Activated CD4-positive, alpha-beta T cell treated with anti-CD3 and anti-CD28 coated beads, Interleukin-2, Interleukin-4, amounts not matched to agents 100 ng/mL and 50 ng/mL, durations not matched to agents 16 hours and 8 hours (primary cell): ENCODE data around the gene CRTAP.
"Not testable (repeated sequence)": the region's sequence is repeated elsewhere in the genome, so short reads cannot be mapped to it uniquely, and the experiment has no call there.

Experiments used
- DNase-seq: peaks from one replicate; pipeline ENCODE4 v3.0.0-alpha.2; 2020; ENCODE audit warnings: low spot score

The CRTAP gene

GRCh38 chr3:33099701-33100100, 14.1 kb upstream of the CRTAP start:
- DNase-seq, result no peak

- no peak for DNase-seq
Observed at GRCh38 chr3:33100229-33100628, 13.6 kb upstream of the CRTAP start.

- no peak for DNase-seq
Observed at GRCh38 chr3:33103034-33103433, 10.8 kb upstream of the CRTAP start.

- no peak for DNase-seq
Observed at GRCh38 chr3:33103480-33103879, 10.3 kb upstream of the CRTAP start.

DNA sequence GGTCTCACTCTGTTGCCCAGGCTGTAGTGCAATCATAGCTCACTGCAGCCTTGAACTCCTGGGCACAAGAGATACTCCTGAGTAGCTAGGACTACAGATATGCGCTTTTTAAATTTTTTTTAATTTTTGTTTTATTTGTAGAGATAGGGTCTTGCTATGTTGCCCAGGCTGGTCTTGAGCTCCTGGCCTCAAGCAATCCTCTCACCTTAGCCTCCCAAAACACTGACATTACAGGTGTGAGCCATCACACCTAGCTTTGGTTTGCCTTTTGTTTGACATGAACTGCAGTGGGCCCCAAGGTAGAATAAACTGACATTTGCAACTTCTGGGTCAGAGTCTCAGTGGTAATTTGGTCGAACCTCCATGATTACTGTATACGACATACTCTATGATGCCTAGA, 9.0 kb upstream of the CRTAP start:
- DNase-seq, result no peak

DNA sequence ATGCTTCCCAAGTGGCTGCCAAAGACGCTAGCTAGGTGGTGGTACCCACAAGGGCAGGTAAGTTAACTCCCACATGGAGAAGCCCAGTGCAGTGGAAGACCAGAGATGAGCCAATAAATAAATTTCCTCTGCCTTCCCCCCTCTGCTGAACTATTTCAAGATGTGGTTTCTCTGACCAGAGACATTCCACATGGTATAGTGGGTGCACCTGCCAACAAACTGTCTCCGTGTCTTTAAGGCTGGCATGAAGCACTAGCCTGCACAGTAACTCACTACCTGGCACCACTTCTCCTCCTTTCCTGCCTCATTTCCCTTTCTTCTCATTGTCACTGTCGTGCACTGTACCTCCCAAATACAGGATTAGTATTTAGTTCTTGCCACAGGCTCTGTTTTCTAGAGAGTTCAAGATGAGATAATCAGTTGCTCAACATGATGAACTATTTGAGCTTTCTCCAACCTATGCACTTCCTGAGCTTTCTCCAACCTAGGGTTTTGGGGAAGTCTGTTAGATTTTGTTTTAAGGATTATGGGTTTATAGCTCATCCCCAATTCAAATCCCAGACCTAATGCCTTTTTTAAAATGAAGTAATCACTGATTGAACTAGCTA, 8.4 kb upstream of the CRTAP start:
- no peak for DNase-seq

DNA sequence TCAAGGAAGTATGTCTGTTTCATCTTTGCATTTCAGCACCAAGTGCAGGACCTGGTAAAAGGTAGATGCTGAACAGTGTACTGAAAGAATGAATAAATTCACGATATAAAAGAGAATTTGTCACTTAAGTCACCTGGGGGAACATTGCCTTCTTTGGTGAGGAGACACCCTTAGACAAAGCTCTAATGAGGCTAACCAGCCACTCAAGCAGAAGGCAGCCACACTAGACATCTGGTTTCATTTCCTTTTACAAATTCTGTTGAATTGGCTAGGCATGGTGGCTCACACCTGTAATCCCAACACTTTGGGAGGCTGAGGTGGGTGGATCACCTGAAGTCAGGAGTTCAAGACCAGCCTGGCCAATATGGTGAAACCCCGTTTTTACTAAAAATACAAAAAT, 7.0 kb upstream of the CRTAP start:
- DNase-seq, result not testable (repeated sequence)

GRCh38 chr3:33111581-33111980, 2.2 kb upstream of the CRTAP start:
- peak; percentile 69 for DNase-seq

- no peak for DNase-seq
Observed at GRCh38 chr3:33114622-33115023, 809 bp downstream of the CRTAP start.

- DNase-seq, result no peak
Observed at GRCh38 chr3:33115024-33115768, 1.4 kb downstream of the CRTAP start.

DNA sequence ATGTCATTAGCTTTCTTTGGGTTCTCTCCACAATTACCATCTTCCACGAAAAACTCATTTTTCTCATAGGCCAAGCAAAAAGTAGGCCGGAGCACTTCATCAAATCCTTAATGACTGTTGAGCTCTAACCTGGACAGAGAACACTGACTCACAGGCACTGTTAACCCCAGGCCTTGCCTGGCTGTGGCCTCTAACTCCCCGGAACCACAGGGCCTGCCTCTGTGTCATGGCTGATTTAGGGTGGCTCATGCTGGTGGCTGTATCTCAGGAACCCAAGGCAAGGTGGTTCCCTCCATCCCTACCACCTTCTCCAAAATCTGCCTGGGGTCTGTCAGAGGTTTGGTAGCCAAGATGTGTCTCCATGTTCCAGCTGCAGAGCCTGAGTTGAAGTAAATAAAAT, 3.6 kb downstream of the CRTAP start:
- DNase-seq, result no peak

DNA sequence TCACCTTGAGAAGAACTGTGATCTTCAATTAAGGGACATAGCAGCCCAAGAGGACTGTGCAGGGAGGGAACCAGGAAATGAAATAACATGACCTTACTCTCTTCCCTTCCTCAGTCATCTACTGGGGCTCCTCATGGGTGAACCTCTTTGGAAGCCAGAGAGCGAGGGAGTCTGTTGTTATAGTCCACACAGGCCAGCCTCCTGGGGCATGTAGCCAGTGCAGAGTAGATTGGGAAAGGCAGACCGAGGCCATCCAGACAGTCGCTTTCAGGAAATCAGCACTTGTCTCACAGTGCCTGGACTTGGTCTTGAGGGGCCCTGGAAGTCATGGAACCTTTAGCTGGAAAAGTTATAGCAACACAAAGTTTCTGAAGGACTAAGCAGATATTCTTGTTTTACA, 6.1 kb downstream of the CRTAP start:
- DNase-seq, result no peak

GRCh38 chr3:33122991-33123390, 9.2 kb downstream of the CRTAP start:
- no peak for DNase-seq

- DNase-seq, result peak; percentile 28
Observed at GRCh38 chr3:33124638-33125037, 10.8 kb downstream of the CRTAP start.

GRCh38 chr3:33125840-33126239, 12.0 kb downstream of the CRTAP start:
- DNase-seq, result no peak

DNA sequence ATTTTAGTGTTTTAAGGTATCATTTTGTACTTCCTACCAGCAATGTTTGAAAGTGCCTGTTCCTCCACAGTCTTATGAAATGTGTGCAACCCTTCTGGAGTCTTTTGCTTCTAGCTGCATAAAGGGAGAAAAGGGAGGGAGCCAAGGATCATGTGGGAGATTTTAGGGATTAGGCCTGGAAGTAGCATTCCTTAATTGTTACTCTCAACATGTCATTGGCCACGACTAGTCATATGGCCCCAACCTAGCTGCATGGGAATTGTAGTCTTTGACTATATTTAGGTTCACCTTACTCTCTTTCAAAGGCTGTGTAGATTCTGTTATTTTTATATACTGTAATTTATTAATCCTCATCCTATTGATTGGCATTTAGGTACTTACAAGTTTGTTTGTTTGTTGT, 14.9 kb downstream of the CRTAP start:
- no peak for DNase-seq

DNA sequence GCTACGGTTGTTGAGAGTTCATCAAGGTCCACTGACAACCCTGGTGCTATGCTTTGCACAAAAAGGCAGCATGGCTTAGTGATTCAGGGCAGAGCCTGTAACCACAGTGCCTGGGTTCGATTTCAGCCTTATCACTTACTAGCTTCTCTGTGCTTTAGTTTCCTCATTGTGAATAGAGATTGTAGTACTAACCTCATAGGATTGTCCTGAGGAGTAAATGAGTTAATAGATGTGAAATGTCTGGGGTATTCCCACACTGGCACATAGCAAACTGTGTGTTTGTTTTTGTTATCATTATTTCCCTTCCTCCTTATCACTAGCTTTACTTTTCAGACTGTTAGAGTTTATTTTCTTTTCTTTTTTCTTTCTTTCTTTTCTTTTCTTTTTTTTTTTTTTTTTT, 16.3 kb downstream of the CRTAP start:
- DNase-seq, result no peak

DNA sequence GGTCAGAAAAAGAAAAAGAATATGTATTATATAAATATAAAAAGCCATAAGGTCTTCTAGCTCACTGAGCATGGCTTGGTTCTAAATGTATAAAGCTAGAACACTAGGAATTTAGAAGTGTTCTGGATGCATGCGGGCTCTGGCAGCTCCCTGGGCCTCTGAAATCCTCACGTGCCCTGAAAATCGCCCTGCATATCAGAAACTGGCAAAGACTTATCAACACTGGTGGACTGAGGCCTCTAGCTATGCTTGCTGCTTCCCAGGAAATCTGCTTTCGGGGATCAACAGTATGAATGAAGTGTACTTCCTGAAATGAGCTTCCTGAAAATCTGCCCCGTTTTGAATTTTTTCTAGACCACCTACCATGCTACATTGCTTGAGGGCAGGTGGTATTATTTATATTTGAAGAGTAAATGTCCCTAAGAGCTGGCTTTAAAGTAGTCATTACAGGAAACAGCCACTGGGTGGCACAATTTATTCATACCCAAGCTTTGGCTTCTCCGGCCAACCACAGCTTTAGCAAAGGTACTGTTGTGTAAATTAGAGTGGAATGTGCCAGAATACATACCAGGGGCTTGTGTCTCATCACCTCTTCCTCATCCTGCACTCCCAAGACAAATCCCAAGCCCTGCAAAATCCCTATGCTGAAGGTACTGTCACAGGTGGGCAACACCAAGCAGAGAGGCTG, 17.7 kb downstream of the CRTAP start:
- peak; percentile 60 for DNase-seq

GRCh38 chr3:33132019-33132360, 18.2 kb downstream of the CRTAP start:
- no peak for DNase-seq

- no peak for DNase-seq
Observed at GRCh38 chr3:33134026-33134625, 20.3 kb downstream of the CRTAP start.

DNA sequence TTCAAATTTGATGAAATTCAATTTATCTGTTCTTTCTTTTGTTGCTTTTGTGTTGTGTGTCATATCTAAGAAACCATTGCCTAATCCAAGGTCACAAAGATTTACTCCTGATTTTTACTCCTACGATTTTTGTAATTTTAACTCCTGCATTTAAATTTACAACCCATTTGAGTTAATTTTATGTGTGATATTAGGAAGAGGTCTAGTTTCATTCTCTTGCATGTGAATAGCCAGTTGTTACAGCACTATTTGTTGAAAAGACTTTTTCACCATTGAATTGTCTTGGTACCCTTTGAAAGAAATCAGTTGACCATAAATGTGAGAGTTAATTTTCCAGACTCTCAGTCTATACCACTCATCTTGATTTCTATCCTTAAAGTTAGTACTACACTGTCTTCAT, 23.9 kb downstream of the CRTAP start:
- no peak for DNase-seq

DNA sequence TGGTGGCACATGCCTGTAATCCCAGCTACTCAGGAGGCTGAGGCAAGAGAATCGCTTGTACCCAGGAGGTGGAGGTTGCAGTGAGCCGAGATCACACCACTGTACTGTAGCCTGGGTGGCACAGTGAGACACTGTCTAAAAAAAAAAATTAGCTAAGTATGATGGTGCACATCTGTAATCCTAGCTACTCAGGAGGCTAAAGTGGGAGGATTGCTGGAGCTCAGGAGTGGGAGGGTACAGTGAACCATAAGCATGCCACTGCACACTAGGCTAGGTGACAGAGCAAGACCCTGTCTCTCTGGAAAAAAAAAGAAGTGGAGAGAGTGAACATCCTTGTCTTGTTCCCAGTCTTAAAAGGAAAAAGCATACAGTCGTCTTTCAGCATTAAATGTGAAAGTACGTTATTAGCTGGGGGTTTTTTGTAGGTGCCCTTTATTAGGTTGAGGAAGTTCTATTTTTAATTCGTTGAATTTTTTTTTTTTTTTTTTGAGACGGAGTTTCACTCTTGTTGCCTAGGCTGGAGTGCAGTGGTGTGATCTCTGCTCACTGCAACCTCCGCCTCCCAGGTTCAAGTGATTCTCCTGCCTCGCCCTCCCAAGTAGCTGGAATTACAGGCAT, 25.3 kb downstream of the CRTAP start:
- not testable (repeated sequence) for DNase-seq

DNA sequence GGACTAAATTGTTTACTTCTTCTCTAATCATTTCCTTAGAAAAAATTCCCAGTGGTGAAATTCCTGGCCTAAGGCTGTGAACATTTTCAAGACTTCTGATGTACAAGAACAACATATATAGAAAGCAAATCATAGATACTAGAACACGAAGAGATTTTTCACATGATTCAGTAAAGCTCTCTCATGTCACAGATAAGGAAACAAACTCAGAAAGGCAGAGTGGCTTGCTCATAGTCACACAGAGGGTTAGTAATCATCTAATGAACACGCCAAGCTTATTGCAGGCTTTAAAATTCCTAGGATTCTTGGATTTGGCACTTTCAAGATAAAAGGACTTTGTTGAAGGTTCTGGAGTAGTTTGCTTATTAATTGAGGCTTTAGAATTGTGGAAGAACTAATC, 26.2 kb downstream of the CRTAP start:
- DNase-seq, result no peak
